GM23338 (cell line): ENCODE data around the gene ELL3.
A peak's percentile ranks its signal among the peaks of the same experiment; 100 is the strongest.

Experiments
- CREB1 ChIP-seq: fragments of 250-450 bp; sonication (Bioruptor Pico); IDR thresholded peaks from 2 replicates; pipeline ENCODE4 v1.5.0; 2020; ENCODE audit warnings: low read depth, mild to moderate bottlenecking, moderate library complexity
- EZH2 ChIP-seq: fragments of 200-600 bp; sonication (generic); IDR thresholded peaks from one replicate; pipeline ENCODE4 v1.8.0; 2017; ENCODE audit warnings: antibody characterized with exemption, mild to moderate bottlenecking, low read depth; ENCODE audit not compliant: unreplicated experiment
- EZH2phosphoT487 ChIP-seq: fragments of 200-600 bp; sonication (generic); IDR thresholded peaks from one replicate; pipeline ENCODE4 v1.8.1; 2018; ENCODE audit warnings: antibody characterized with exemption; ENCODE audit not compliant: unreplicated experiment
- JUNB ChIP-seq: IDR thresholded peaks from one replicate; pipeline ENCODE4 v1.6.1; 2016; ENCODE audit warnings: antibody characterized with exemption; ENCODE audit not compliant: unreplicated experiment
- NANOG ChIP-seq: IDR thresholded peaks from 2 replicates; pipeline ENCODE4 v1.6.1; 2016; ENCODE audit warnings: antibody characterized with exemption, borderline replicate concordance
- POLR2AphosphoS5 ChIP-seq: IDR thresholded peaks from 2 replicates; pipeline ENCODE4 v1.6.1; 2016; ENCODE audit warnings: antibody characterized with exemption, low read depth
- TF ChIP-seq, protein P1 (sequence below), 2 experiments: fragments of 200-600 bp in 1 of 2; sonication (generic) in 1 of 2; conservative IDR thresholded peaks; 2 replicates each; pipeline versions ENCODE4 v1.5.1 to v1.6.1; 2016 to 2017; ENCODE audit warnings: antibody characterized with exemption in 2 of 2, low read depth in 2 of 2, mild to moderate bottlenecking in 2 of 2, moderate library complexity in 1 of 2

DNA sequence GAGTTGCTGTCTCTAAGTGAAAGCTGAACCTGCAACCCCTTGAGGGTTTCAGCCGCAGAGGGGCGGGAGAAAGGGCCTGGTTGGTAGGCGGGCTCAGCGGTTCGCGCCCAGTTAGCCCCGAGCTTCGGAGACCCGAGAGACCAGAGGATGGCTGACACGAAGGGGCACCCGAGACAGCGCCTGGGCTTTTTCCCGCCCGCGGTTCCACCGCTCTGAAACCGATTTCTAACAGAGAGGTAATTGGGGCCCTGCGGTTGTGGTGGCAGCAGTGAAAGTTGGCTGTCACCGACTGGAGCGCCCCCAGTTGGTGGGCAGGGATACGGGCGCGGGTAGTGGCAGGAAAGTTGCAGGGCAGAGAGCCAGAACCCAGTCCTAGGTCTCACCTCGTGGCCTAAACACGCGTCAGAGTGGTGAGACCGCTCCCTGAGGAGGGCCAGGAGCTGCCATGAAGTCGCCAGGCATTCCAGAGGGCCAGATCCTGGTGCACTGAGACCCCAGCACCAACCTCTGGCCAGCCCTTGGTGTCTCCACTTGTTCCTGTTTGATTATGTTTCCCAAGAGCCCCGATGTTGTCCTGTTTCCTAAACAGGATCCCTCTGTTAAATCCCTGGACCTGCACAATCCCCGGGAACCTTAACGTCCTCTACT is 625 bp upstream of the ELL3 start:
- TF ChIP-seq, protein P1, sequence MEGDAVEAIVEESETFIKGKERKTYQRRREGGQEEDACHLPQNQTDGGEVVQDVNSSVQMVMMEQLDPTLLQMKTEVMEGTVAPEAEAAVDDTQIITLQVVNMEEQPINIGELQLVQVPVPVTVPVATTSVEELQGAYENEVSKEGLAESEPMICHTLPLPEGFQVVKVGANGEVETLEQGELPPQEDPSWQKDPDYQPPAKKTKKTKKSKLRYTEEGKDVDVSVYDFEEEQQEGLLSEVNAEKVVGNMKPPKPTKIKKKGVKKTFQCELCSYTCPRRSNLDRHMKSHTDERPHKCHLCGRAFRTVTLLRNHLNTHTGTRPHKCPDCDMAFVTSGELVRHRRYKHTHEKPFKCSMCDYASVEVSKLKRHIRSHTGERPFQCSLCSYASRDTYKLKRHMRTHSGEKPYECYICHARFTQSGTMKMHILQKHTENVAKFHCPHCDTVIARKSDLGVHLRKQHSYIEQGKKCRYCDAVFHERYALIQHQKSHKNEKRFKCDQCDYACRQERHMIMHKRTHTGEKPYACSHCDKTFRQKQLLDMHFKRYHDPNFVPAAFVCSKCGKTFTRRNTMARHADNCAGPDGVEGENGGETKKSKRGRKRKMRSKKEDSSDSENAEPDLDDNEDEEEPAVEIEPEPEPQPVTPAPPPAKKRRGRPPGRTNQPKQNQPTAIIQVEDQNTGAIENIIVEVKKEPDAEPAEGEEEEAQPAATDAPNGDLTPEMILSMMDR (conservative IDR thresholded peaks at IDR 0.05; ENCODE audit: low read depth in 2 of 2) = peak; percentile 82 to 87
- TF ChIP-seq NANOG = no peak
- TF ChIP-seq EZH2 = no peak
- TF ChIP-seq POLR2AphosphoS5 = no peak; the same call in 1 of the 2 replicates
- peak; percentile 42; the same call in 1 of the 2 replicates for TF ChIP-seq CREB1 (CRISPR knock-in tag)
- no peak for TF ChIP-seq JUNB
- no peak for TF ChIP-seq EZH2phosphoT487
